ENCODE data around the gene SETDB2. TPM values are rescaled to one million over a fixed set of nuclear protein-coding genes. Genes with fewer than 3 reads are reported as not detected.

SETDB2 gene, protein sequence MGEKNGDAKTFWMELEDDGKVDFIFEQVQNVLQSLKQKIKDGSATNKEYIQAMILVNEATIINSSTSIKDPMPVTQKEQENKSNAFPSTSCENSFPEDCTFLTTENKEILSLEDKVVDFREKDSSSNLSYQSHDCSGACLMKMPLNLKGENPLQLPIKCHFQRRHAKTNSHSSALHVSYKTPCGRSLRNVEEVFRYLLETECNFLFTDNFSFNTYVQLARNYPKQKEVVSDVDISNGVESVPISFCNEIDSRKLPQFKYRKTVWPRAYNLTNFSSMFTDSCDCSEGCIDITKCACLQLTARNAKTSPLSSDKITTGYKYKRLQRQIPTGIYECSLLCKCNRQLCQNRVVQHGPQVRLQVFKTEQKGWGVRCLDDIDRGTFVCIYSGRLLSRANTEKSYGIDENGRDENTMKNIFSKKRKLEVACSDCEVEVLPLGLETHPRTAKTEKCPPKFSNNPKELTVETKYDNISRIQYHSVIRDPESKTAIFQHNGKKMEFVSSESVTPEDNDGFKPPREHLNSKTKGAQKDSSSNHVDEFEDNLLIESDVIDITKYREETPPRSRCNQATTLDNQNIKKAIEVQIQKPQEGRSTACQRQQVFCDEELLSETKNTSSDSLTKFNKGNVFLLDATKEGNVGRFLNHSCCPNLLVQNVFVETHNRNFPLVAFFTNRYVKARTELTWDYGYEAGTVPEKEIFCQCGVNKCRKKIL
- polyA plus RNA-seq = 1 to 10 TPM; 5.5 to 8.8 (median 7.5) TPM

DNA sequence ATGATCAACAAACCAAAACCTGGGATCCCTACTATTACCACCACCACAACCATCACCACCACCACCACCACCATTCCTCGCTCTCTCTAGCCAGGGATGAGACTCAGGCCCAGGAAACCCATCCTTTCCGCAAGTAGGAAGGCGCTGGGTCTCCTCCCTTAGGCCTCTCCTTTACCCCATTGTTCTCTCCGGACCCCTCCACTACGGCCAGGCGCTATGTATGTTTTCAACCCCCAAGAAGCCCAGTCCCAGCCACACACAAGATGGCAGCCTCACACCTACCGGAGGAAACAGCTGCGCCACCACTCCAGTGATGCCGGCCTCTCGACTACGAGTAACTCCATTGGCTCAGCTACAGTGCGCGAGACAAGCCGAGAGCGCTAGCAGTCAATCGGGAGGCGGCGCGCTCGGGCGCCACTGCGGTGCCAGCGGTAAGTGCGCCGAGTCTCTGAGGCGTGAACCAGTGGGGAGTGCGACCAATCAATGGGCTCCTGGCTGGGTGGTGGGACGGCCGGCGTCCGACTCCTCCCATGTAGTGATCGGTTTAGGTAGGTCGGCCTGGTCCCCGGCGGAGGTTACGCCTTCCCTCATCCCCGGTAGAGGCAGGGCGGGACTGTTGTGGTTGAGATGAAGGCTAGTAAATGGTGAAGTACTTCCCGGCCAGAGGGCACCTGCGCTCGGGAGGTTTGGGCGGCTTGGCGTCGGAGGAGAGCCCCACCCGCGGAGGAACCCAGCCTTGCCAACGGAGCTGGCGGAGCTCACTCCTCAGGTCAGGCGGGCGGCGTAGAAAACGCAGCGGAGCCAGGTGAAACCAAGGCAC is at the start of gene SETDB2, which contains the start of gene CAB39L:
Gene SETDB2, plus strand, starts transcription at position 571 of the 820 bp plus-strand sequence. CDS start 7,620 bp downstream, outside the sequence.
Gene CAB39L, minus strand, starts transcription at position 361 of the 820 bp plus-strand sequence. CDS start 61,154 bp downstream, outside the sequence.
- peak; percentile 99 for DNase-seq
- peak within 1 kb of the TSS; percentile 96 to 100 (median 97) for H3K27ac Mint-ChIP-seq

DNA sequence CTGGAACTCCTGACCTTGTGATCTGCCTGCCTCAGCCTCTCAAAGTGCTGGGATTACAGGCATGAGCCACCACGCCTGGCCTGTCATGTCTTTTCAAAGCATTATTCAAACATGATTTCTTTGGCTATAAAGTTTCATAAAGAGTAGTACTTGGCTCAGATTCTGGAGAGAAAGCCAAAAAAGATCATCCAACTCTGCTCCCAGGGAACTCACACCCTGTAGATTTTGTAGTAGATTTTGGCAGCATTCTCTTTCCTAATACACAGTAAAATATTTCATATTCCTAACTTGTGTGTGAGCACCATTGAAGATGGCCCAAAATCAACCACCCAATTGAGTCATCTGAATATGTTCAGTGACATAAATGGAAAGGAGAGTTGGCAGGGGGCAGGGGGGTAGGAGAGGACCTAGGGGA is 48.6 kb upstream of the SETDB2 start:
- Mint-ChIP-seq H3K4me3 (no peak overlapping the region), H3K36me3 (peaks cover 3 to 4% (median 3%) of the 10 kb centered on the region in 3 donors), H3K27me3 (ENCODE audit: low read depth in 3 of 3) (peaks cover 0 to 3% (median 1%) of the 10 kb centered on the region in 3 donors), H3K9me3 (no peaks in the 10 kb centered on the region), H3K4me1 (no peaks in the 10 kb centered on the region), H3K27ac (no peak overlapping the region)
- DNase-seq = no peak

More for the DNA sequence above, at the start of gene SETDB2, which contains the start of gene CAB39L:
- Mint-ChIP-seq H3K4me3 (peak within 1 kb of the TSS; percentile 91 to 97 (median 94)), H3K36me3 (peaks cover 0 to 3% (median 3%) of the 10 kb centered on the region in 3 donors), H3K4me1 (peaks cover 44 to 59% of the 10 kb centered on the region in 2 donors), H3K27me3 (ENCODE audit: low read depth in 3 of 3) (peaks cover 5 to 14% (median 8%) of the 10 kb centered on the region in 3 donors), H3K9me3 (no peaks in the 10 kb centered on the region)

DNA sequence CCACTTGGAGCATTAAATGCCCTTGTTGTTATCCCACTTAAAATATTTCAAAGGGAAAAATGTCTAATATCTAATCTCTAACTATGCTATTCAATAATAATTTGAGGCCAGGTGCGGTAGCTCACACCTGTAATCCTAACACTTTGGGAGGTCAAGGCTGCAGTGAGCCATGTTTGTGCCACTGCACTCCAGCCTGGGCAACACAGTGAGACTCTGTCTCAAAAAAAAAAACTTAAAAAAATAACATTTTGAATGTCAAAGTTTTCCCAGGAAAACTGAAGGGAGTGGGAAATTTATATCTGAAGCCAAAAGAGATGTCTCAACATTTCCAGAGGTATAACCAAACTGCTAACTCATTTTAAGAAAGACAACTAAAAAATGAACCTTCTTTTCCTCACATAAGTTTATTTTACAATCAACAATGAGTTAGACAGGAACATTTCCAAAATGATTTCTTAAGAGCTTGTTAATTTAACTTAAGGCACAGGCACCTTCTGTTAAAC is 48.1 kb upstream of the SETDB2 start:
- Mint-ChIP-seq H3K4me1 (peaks cover 0 to 2% of the 10 kb centered on the region in 2 donors), H3K27ac (no peak overlapping the region), H3K36me3 (peaks cover 3 to 4% (median 3%) of the 10 kb centered on the region in 3 donors), H3K4me3 (no peak overlapping the region), H3K9me3 (no peaks in the 10 kb centered on the region), H3K27me3 (ENCODE audit: low read depth in 3 of 3) (peaks cover 0 to 3% (median 1%) of the 10 kb centered on the region in 3 donors)
- DNase-seq = no peak

DNA sequence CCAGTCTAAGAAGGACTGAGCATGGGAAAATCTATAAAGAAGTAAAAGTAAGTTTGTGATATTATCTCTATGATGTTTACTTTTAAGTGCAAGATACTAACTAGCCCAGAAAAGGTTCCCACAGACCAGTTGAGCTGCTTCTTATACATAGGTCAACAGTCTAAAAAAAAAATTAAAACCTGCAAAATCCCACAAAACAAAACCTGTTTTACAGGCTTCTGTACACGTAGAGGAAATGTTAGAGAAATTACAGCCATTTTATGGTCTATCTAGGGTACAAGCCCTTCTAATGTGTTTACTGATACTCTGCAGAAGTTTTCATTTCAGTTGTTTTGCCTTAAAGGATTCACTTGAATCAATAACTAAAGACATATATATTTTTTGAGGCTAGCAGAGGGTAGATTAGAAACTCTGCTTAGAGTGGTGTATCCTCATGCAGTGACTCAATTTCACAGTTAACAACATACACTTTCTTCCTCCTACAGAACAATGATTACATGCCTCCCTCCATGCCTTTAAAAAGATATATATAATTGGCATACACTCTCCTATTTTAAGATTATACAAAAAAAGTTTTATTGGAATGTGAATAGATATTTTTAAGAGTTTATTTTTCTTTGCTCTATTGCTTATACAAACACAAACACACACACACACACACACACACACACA is 44.1 kb upstream of the SETDB2 start:
- no peak for DNase-seq
- H3K27ac Mint-ChIP-seq = no peak overlapping the region
- H3K27me3 Mint-ChIP-seq (ENCODE audit: low read depth in 3 of 3) = peaks cover 0 to 3% (median 3%) of the 10 kb centered on the region in 3 donors
- peaks cover 0 to 9% of the 10 kb centered on the region in 2 donors for H3K4me1 Mint-ChIP-seq
- H3K36me3 Mint-ChIP-seq = peaks cover 16 to 21% (median 16%) of the 10 kb centered on the region in 3 donors
- peaks cover 4 to 16% (median 12%) of the 10 kb centered on the region in 6 donors for H3K9me3 Mint-ChIP-seq
- H3K4me3 Mint-ChIP-seq = no peak overlapping the region

DNA sequence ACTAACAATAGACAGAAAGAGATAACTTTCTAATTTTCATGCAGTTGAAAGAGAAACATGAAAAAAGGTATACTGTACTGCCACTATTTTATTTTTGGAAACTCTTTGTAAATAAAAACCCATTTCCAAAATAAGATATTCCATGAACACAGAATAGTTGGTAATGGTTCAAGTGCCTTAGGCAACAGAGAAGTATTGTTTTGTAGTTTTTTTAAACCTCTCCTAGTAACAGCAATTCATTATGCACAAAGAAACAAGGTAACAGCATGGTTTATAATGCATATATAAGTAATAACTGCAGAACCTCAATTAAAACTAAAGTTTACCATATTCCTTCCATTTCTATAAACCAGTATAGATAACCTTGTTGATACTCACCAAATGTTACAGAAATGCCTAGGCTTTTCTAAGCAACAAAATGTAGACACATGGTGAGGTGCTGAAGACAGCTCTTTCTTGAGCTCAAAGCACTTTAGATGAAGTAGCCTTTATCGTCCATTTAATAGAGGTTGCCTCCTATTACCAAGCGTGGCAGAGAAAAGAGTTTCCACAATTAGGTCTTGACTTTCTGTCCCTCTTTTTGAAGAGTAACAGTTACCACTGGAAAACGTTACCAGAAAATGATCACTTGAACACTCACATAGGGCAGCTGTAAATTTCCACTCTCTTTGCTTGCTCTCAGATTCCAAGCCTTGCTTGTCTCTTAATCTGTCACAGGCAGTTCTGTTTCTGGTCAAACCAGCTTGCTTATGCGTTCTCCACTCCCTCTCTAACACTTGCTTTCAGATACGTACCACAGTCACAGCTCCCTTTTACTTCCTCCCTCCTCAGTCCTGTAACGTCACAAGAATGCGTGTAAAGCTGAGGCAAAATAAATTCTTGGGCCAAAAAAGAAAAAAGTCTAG is 43.1 kb upstream of the SETDB2 start:
- H3K9me3 Mint-ChIP-seq = peaks cover 6 to 26% (median 17%) of the 10 kb centered on the region in 6 donors
- H3K4me1 Mint-ChIP-seq = peaks cover 0 to 9% of the 10 kb centered on the region in 2 donors
- peaks cover 0 to 3% (median 3%) of the 10 kb centered on the region in 3 donors for H3K27me3 Mint-ChIP-seq (ENCODE audit: low read depth in 3 of 3)
- DNase-seq = peak in 2 of 3 donors; percentile 3 to 5
- peaks cover 20 to 24% (median 23%) of the 10 kb centered on the region in 3 donors for H3K36me3 Mint-ChIP-seq
- H3K27ac Mint-ChIP-seq = peak overlapping the region in 3 of 6 donors; percentile 3 to 61 (median 47)
- peak overlapping the region in 2 of 5 donors; percentile 38 to 48 for H3K4me3 Mint-ChIP-seq

DNA sequence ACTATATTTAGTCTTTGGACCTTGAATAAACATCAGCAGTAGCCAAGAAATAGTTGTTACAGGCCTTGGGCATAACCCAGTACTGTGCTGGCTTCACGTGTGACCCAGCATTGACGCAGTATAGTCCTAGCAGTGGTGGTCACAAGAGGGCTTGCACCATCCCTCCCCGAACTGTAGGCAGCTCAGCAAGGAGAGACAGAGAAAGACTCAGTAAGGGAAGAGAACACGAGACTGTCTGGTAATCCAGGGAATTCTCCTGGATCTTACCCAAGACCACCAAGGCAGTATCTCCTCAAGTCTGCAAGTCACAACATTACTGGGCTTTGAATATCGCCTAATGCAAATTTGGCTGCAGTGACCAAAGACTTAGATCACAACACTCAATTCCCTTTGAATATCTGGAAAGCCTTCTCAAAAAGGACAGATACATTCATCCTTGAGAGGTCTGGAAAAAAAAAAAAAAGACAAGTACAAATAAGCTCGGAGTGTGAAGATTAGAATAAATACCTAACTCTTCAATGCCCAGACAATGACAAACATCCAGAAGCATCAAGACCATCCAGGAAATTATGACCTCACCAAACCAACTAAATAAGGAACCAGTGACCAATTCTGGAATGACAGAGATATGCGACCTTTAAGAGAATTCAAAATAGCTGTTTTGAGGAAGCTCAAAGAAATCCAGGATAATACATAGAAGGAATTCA is 39.9 kb upstream of the SETDB2 start:
- Mint-ChIP-seq H3K9me3 (peaks cover 6 to 32% (median 19%) of the 10 kb centered on the region in 6 donors), H3K4me3 (no peak overlapping the region), H3K4me1 (peaks cover 0 to 9% of the 10 kb centered on the region in 2 donors), H3K27ac (no peak overlapping the region), H3K36me3 (peaks cover 20 to 24% (median 20%) of the 10 kb centered on the region in 3 donors), H3K27me3 (ENCODE audit: low read depth in 3 of 3) (peaks cover 0 to 3% (median 3%) of the 10 kb centered on the region in 3 donors)
- DNase-seq = no peak

DNA sequence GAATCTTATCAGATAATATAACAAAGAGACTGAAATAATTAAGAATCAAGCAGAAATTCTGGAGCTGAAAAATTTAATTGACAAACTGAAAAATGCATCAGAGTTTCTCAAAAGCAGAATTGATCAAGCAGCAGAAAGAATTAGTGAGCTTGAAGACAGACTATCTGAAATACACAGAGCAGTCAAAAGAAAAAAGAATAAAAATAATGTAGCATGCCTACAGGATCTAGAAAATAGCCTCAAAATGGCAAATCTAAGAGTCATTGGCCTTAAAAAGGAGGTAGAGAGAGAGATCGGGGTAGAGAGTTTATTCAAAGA is 39.4 kb upstream of the SETDB2 start:
- H3K4me3 Mint-ChIP-seq = no peak overlapping the region
- H3K27ac Mint-ChIP-seq = no peak overlapping the region
- peaks cover 0 to 9% of the 10 kb centered on the region in 2 donors for H3K4me1 Mint-ChIP-seq
- peaks cover 6 to 32% (median 19%) of the 10 kb centered on the region in 6 donors for H3K9me3 Mint-ChIP-seq
- H3K27me3 Mint-ChIP-seq (ENCODE audit: low read depth in 3 of 3) = peaks cover 0 to 3% (median 3%) of the 10 kb centered on the region in 3 donors
- peaks cover 20 to 24% (median 20%) of the 10 kb centered on the region in 3 donors for H3K36me3 Mint-ChIP-seq
- no peak for DNase-seq

DNA sequence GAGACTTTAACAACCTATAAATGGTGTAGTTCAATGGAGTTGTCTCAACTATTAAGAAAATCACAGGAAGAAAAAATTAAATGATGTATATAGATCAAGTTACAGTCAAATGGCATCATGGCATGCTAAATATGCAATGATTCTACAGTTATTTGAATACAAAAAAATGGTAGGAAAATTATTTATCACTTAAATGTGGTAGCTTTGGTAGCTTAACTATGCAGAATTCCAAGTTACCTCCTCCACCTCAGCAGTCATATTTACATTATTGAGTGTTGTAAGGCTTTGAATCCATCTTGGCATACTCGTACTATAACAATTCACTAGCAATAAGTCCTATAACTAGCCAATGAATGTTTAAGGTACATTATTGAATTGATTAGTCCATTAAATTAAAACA is 37.0 kb upstream of the SETDB2 start:
- peaks cover 0 to 3% (median 0%) of the 10 kb centered on the region in 3 donors for H3K27me3 Mint-ChIP-seq (ENCODE audit: low read depth in 3 of 3)
- H3K27ac Mint-ChIP-seq = no peak overlapping the region
- no peak overlapping the region for H3K4me3 Mint-ChIP-seq
- DNase-seq = no peak
- no peaks in the 10 kb centered on the region for H3K4me1 Mint-ChIP-seq
- peaks cover 6 to 32% (median 19%) of the 10 kb centered on the region in 6 donors for H3K9me3 Mint-ChIP-seq
- peaks cover 20 to 24% (median 20%) of the 10 kb centered on the region in 3 donors for H3K36me3 Mint-ChIP-seq

DNA sequence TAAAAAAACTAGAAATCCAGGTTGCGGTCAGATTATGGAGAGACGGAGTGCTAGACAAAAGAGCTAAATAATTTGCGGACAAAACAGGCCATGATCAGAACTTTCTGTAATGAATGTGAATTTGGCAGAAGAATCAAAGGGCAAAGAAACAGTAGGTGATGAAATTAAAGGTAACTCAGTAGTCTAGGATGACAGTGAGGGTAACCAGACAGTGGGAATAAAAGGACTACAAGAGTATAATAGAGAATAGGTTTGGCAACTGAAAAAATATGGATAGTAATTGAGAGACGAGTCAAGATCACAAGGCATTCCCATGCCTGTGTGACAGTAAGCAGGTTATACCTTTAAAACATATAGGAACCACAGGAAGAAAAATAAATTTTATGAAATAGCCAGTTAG is 36.1 kb upstream of the SETDB2 start:
- no peak for DNase-seq
- peaks cover 0 to 3% (median 0%) of the 10 kb centered on the region in 3 donors for H3K27me3 Mint-ChIP-seq (ENCODE audit: low read depth in 3 of 3)
- peaks cover 20 to 24% (median 22%) of the 10 kb centered on the region in 3 donors for H3K36me3 Mint-ChIP-seq
- no peak overlapping the region for H3K27ac Mint-ChIP-seq
- H3K4me1 Mint-ChIP-seq = no peaks in the 10 kb centered on the region
- H3K4me3 Mint-ChIP-seq = no peak overlapping the region
- H3K9me3 Mint-ChIP-seq = peaks cover 6 to 32% (median 19%) of the 10 kb centered on the region in 6 donors

DNA sequence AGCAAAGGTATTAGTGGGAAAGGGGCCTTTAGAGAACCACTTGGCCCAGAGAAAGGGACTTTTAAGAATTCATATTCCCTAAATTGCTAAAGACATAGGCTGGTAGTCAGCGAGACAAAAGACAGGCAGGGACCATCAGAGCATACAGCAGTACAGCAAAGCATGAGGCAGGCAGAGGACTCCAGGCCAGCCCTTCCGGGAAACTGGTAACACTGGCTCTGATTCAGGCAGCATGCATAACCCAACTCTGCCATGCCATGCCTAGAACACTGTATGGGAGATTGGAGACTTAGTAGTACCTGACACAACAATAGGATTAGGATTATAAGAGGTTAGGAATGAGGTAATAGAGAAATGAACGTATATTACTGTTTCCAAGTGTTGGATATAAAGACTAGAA is 35.1 kb upstream of the SETDB2 start:
- no peaks in the 10 kb centered on the region for H3K4me1 Mint-ChIP-seq
- no peak for DNase-seq
- H3K9me3 Mint-ChIP-seq = peaks cover 4 to 25% (median 16%) of the 10 kb centered on the region in 6 donors
- H3K4me3 Mint-ChIP-seq = no peak overlapping the region
- peaks cover 0 to 3% (median 0%) of the 10 kb centered on the region in 3 donors for H3K27me3 Mint-ChIP-seq (ENCODE audit: low read depth in 3 of 3)
- H3K36me3 Mint-ChIP-seq = peaks cover 15 to 26% (median 17%) of the 10 kb centered on the region in 3 donors
- H3K27ac Mint-ChIP-seq = no peak overlapping the region

DNA sequence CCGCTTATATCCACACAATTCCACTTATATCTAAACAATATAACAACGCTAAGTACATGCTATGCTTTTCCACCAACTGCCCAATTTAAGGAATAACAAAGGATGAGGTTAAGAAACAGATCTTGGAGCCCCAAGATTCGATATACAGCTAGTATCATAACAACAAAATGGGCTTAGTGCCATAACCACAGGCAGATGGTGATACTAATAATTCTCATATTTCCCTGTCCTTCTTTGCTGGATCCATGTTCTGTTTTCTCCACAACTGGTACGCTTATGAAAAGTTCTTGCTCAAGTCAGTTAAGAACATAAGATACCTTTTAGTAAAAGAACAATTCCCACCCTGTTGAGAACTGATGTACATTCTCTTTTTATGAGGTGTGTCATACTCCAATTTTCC is 34.1 kb upstream of the SETDB2 start:
- Mint-ChIP-seq H3K36me3 (peaks cover 5 to 19% (median 7%) of the 10 kb centered on the region in 3 donors), H3K4me1 (no peaks in the 10 kb centered on the region), H3K4me3 (no peak overlapping the region), H3K27me3 (ENCODE audit: low read depth in 3 of 3) (peaks cover 0 to 3% (median 0%) of the 10 kb centered on the region in 3 donors), H3K9me3 (peaks cover 2 to 15% (median 6%) of the 10 kb centered on the region in 6 donors), H3K27ac (no peak overlapping the region)
- DNase-seq = no peak
